DLD1 (cell line): ENCODE measurements around the gene ATP8A1.

ENCODE experiments used
- in situ Hi-C: cut with HindIII; loops from 2 replicates; pipeline ENCODE4 v1.10.0; 2017; ENCODE audit warnings: low sequenced_read_pairs

Gene ATP8A1

GRCh38 chr4:42627885-42628646, 28.8 kb downstream of the ATP8A1 start:
- in situ Hi-C loops, result no loop called here

DNA sequence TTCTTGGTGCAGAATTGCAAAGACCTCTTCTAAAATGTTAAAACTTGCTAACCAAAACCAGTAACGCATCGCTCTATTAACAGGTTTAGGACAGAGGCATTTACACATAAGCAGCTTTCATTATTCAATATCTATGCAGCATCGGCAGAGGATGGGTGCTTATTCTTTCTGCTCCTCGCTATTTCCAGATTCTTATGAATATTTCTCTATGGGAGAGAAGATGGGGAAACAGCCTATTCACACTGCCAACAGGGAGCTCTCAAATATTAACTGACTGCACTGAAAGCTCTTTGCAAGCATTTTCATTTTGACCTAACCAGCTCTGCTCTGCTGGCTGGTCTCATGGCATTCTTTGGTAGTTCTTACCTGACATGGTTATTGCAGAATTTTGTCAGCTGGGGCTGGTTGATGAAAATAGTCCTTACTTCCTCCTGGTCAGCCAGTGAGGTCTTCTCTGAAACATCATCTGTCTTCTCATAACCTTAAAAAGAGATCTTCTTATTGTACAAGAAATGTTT, 30.2 kb downstream of the ATP8A1 start:
- in situ Hi-C loops, result no loop called here

GRCh38 chr4:42625329-42625728, 31.6 kb downstream of the ATP8A1 start:
- in situ Hi-C loops, result no loop called here

- in situ Hi-C loops, result no loop called here
These were observed 32.4 kb downstream of the ATP8A1 start for GRCh38 chr4:42624551-42624950.

- in situ Hi-C loops, result no loop called here
These were observed 38.9 kb downstream of the ATP8A1 start for GRCh38 chr4:42618023-42618422.

DNA sequence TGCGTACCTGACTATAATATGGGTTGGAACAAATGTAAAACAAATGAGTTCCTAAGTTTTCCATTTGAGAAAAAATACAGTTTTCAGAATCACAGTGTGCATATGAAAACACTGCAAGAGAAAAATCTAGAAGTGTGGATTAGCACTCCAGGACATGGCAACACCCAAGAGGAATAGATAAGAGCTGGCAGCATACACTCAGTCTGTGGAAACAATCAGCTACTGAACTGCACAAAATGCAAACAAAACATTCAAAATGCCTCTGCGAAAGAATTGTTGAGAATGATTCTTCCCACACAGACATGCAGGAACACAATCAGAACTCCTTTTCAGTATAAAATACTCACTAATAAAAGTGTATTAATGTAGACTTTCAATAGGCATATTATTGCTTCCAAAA, 39.9 kb downstream of the ATP8A1 start:
- in situ Hi-C loops, result no loop called here

DNA sequence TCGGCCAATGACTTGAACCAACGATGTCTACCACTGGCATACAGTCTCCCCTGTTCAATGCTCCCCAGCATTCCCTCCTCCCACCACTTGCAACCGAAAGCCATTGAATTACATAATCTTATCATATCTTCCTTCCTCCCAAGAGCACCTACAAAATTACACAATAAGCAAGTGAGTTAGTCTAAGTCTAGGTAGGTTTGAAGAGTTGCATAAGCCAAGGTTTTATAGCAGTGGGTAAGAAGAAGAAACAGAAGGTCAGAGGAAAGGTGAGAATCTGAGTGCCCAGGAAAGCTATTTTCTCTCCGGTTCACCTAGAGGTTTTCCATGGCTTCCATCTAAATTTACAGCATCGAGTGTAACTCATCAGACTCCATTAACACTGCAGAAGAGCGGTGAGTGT, 40.3 kb downstream of the ATP8A1 start:
- in situ Hi-C loops, result no loop called here

DNA sequence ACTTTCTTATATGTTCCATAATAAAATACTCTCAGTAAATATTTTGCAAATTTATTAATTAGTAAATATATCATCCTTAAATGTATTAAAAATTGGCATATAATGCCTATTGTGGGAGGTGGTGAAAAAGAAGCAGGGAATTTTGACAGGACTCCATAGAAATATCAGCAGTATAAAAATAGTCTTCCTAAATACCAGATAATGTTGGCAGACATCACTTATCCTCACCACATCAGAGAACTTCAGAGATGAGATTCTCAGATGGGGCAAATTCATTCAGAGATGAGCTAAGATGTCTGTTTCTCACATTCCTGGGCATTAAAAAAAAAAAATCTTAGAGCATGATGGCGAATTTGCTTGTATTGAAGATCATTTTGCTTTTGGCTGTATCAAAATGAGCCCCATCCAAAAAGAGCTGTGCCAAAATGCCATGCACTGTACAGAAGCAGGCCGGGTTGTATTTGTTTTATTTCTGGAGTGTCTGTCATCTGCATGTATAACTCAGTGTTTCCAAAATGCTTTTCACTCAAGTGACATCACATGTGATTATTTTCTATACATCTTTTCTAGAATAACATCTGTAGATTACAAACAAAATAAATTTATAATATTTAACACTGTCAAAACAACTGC, 41.7 kb downstream of the ATP8A1 start:
- in situ Hi-C loops, result no loop called here

DNA sequence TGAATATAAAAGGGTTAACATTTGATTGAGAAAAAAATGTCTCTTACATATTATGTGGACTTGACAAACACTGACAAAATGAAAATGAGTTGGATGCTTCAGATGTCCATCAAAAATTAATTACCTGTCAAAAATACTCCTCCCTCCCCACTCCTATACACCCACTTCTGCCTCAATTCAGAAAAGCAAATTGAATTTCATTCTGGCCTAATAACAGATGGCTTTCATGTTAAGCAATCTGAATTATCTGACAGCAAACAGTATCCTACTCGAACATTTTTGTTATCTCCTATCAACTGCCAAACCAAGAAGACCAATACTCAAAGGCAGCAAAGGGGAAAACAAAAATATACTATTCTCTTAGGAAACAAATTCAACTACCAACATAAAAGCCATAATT, 44.0 kb downstream of the ATP8A1 start:
- in situ Hi-C loops, result no loop called here

DNA sequence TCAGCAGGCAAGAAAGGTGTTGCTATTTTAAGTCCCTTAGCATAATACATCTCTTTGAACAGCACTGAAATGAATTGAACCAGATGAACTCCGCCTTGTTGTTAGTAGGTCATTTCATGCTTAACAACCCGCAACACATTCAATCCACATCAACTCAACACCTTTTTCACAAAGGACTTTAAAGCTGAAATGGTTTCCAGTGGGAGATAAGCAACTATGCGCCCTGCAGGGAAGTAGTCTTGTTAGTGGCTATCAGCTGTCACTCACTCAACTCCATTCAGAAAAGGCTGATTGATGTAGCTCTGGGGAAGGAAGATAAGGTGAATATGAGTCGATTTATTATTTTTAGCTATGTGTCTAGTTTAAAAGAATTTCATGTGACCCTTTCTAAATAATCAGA, 46.0 kb downstream of the ATP8A1 start:
- in situ Hi-C loops, result no loop called here

DNA sequence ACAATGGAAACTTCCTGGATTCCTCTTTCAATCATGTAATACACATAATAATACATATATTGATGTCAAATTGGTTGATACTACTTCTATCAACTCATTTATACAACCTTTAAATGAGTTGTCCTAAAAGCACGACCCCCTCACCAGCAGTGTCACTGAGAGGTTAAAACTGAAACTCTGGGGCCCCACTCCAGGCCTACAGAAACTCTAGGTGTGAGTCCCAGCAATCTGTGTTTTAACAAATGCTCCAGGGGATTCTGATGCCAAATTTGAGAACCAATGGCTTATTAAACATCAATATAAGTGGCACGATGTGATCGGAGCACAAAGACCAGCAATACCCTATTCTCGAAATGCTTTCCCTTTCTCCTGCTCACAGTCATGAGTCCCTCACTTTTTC, 47.9 kb downstream of the ATP8A1 start:
- in situ Hi-C loops, result no loop called here

DNA sequence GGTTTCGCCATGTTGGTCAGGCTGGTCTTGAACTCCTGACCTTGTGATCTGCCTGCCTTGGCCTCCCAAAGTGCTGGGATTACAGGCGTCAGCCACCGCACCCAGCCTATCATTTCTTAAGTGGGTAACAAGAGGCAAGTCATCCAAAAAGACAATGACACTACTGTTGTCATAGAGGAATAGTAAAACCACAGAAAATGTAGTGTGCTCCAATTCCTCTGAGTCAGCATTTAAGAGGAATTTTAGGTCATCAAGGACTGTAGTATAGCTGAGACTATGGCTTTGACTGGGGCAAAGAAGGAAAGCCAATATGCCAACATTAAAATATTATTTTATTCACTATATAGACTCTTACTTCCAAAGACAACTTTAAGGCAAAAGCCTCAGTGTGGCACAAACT, 48.4 kb downstream of the ATP8A1 start:
- in situ Hi-C loops, result no loop called here

GRCh38 chr4:42607011-42607726, 49.7 kb downstream of the ATP8A1 start:
- in situ Hi-C loops, result no loop called here

GRCh38 chr4:42605264-42605663, 51.6 kb downstream of the ATP8A1 start:
- in situ Hi-C loops, result no loop called here

GRCh38 chr4:42603862-42604261, 53.0 kb downstream of the ATP8A1 start:
- in situ Hi-C loops, result no loop called here

DNA sequence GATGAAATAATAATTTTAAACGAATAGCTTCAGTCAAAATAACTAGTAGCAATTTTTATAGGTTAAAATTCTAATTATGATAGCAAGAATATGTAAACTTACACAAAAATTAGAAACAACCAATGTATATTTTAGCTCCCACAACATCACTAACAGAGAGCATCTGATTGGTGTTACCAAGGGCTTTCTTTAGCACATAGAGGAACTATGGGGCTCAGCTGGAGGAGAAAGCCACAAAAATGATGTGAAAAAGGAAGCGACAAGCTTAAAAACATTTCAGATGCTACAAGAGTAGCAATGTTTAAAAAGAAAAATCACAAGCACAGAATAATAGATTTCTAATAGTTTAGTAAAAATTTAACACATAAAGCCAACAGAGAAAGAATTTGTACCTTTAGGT, 56.3 kb downstream of the ATP8A1 start:
- in situ Hi-C loops, result no loop called here

GRCh38 chr4:42596918-42597317, 60.0 kb downstream of the ATP8A1 start:
- in situ Hi-C loops, result no loop called here

DNA sequence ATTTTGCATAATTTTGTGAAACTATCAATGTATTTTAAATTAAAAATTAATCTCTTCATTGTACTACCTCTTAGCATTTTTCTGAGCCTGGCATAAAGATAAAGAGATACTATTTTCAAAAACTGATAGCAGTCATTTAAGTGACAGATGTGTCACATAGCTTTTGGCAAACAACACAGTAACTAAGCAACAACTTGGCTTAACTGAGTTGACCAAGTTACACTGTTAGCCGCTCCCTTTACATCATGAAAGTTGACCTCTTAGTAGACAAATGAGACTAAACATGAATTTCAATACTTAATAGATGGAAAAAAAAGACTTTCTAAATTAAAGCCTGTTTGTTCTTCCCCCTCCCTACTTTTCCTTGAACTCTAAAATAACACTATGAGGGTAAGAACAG, 62.0 kb downstream of the ATP8A1 start:
- in situ Hi-C loops, result no loop called here

DNA sequence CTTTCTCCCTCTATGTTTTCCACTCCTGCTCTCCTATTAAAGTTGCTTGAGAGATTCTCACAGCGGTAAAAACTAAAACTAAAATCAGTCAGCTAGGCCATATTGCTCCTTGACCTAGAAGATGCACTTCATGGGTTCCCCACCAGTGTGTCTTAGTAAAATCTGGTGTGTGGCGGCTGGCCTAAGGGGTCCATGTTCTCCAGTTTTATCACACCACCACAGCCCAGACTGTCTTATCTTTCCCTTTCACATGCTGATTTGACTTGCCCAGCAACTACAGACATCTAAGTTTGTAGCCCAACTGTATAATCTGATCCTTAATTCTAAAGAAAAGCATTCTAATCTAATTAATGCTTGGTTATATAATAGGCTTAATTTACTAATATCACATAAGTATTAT, 68.0 kb downstream of the ATP8A1 start:
- in situ Hi-C loops, result no loop called here

DNA sequence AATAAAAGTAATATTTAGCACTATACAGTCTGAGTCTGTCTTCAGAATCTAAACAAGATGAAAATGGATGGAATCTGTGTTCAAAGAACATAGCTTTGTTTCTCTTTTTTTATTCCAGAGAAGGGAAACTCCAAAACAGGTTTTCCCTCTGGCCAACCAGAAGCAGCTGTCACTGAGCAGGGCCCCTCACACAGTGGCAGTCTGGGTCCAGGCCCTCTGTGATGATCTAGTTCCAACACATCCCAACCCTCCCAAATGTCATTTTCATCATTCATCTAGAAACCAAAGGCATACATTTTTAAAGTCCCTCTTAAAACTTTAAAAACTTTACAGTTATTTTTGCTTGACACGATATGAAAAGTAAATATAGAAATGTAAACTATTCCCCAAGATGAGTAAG, 70.1 kb downstream of the ATP8A1 start:
- in situ Hi-C loops, result no loop called here

DNA sequence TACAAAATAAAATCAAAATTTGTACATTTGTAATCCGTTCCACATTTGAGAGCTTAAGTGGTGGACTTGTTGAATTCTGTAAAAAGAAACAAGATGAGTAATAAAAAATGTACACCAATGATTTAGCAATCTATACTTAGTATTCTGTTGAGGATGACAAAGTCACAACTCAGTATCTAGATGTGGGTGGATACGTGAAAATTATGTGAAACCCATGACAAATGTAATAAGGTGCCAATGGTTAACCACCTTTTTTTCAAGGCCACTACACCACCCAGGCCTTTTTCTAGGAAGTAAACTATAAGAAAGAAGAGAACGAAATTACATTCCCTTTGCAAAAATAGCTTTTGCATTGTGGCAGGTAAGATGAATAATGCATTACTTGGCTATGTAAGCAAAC, 77.0 kb downstream of the ATP8A1 start:
- in situ Hi-C loops, result no loop called here

- in situ Hi-C loops, result no loop called here
These were observed 78.7 kb downstream of the ATP8A1 start for GRCh38 chr4:42578187-42578586.
